ENCODE data around the gene HCN2.

- TF ChIP-seq, protein P1, sequence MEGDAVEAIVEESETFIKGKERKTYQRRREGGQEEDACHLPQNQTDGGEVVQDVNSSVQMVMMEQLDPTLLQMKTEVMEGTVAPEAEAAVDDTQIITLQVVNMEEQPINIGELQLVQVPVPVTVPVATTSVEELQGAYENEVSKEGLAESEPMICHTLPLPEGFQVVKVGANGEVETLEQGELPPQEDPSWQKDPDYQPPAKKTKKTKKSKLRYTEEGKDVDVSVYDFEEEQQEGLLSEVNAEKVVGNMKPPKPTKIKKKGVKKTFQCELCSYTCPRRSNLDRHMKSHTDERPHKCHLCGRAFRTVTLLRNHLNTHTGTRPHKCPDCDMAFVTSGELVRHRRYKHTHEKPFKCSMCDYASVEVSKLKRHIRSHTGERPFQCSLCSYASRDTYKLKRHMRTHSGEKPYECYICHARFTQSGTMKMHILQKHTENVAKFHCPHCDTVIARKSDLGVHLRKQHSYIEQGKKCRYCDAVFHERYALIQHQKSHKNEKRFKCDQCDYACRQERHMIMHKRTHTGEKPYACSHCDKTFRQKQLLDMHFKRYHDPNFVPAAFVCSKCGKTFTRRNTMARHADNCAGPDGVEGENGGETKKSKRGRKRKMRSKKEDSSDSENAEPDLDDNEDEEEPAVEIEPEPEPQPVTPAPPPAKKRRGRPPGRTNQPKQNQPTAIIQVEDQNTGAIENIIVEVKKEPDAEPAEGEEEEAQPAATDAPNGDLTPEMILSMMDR (IDR thresholded peaks at IDR 0.05): no peak
- no peak for TF ChIP-seq EZH2 (IDR thresholded peaks at IDR 0.05)
Measured at GRCh38 chr19:572743-573518, 16.8 kb upstream of the HCN2 start.

Data from neural progenitor cell (in vitro differentiated cells).